Measurements from ENCODE around the gene LCAT.

DNA sequence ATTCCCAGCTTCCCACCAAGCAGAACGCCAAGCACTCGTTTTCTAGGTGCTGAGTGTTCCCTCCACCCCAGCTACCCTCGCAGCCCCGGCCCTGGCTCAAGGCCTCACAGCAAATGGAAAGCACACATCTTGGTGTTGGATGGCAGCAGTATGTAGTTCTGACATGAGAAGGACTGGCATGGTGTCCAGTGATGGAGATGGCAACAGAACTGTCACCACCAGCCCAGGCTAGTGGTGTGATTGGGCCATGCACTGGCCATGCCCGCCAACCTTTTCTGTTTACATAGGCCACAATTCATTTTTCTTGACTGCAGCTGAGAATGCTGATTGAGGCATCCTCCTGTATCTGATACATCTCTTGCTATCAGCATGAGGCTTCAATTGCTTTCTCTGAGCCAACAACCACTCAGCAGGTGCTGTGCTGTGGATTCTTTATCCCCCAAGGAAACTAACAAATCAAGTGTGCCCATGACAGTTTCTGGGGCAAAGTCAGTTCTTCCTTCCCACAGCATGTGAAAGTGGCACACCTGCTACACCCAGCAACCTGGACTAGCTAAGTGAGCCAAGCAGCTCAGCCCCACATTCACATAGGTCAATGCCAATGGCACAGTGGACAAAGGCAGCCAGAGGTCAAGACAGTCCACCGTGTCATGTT, 20.7 kb upstream of the LCAT start:
- TF ChIP-seq, protein P1, sequence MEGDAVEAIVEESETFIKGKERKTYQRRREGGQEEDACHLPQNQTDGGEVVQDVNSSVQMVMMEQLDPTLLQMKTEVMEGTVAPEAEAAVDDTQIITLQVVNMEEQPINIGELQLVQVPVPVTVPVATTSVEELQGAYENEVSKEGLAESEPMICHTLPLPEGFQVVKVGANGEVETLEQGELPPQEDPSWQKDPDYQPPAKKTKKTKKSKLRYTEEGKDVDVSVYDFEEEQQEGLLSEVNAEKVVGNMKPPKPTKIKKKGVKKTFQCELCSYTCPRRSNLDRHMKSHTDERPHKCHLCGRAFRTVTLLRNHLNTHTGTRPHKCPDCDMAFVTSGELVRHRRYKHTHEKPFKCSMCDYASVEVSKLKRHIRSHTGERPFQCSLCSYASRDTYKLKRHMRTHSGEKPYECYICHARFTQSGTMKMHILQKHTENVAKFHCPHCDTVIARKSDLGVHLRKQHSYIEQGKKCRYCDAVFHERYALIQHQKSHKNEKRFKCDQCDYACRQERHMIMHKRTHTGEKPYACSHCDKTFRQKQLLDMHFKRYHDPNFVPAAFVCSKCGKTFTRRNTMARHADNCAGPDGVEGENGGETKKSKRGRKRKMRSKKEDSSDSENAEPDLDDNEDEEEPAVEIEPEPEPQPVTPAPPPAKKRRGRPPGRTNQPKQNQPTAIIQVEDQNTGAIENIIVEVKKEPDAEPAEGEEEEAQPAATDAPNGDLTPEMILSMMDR (IDR thresholded peaks at IDR 0.05): no peak
- TF ChIP-seq POLR2A (IDR thresholded peaks at IDR 0.05): no peak
